Loucy (cell line): ENCODE data around the gene CCDC188.

ENCODE experiments used
- CTCF ChIP-seq: fragments of 200-600 bp; sonication (generic); conservative IDR thresholded peaks from 2 replicates; pipeline ENCODE4 v1.5.1; 2014; ENCODE audit warnings: mild to moderate bottlenecking, antibody characterized with exemption, low read length
- EZH2phosphoT487 ChIP-seq: fragments of 200-600 bp; IDR thresholded peaks from 2 replicates; pipeline ENCODE4 v1.6.1; 2018; ENCODE audit warnings: antibody characterized with exemption, mild to moderate bottlenecking, moderate library complexity, borderline replicate concordance

DNA sequence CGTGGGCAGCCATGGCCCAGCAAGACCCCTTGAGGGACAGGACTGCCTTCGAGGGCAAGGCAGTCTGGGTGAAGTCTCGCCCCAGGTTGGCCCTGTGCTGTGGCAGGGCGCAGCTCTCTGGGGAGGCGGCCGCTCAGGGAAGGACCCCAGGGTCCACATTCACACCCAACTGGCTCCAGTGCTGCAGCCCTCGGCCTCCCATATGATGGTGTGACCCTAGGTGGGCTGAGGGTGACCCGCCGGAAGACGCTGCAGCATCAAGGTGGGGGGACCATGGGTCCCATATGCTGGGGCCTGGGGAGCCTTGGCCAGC lies 28.0 kb upstream of the CCDC188 start:
- no peak for TF ChIP-seq CTCF
- TF ChIP-seq EZH2phosphoT487 = no peak
